Lower leg skin (tissue), 4 donors: ENCODE measurements around the gene SLC12A4. TPM values are rescaled to one million over a fixed set of nuclear protein-coding genes. Genes with fewer than 3 reads are reported as not detected.
"Not testable (repeated sequence)": the region's sequence is repeated elsewhere in the genome, so short reads cannot be mapped to it uniquely, and the experiment has no call there.

Source experiments
- DNase-seq, 2 donors: peaks; one replicate each; pipeline ENCODE4 v3.0.0-alpha.2; 2019; ENCODE audit warnings: low spot score in 2 of 2
- H3K4me3 ChIP-seq: fragments of 200-600 bp; sonication (generic); 2 replicates; pipeline ENCODE4 v1.5.1; 2017; ENCODE audit warnings: mild to moderate bottlenecking, low read depth; ENCODE audit not compliant: poor library complexity, severe bottlenecking
- CTCF ChIP-seq, 3 donors: fragments of 450-650 bp; IDR thresholded peaks; one replicate each; pipeline ENCODE4 v1.5.1; 2016; ENCODE audit warnings: antibody characterized with exemption in 3 of 3, mild to moderate bottlenecking in 3 of 3, moderate library complexity in 2 of 3
- POLR2A ChIP-seq, 2 donors: fragments of 450-650 bp; IDR thresholded peaks; one replicate each; pipeline ENCODE4 v1.6.1; 2016 to 2017; ENCODE audit warnings: antibody characterized with exemption in 2 of 2, mild to moderate bottlenecking in 1 of 2, moderate library complexity in 1 of 2
- WGBS, 2 donors: methylation state at CpG; one replicate each; pipeline ENCODE4 v1.1.5; 2018; 5-methylcytosine and 5-hydroxymethylcytosine counted together
- intact Hi-C: fragments of 100-400 bp; cut with DNase I; formaldehyde crosslinking; loops from one replicate; pipeline ENCODE4 v1.15.0; 2023; ENCODE audit warnings: low total_unique reads
- total RNA-seq, 4 donors: library from RNA; depleted of rRNA; stranded (reverse); fragments of >200 nt; gene quantifications; one replicate each; pipeline ENCODE4 v1.1.0, GENCODE V29; 2016

SLC12A4 gene
- total RNA-seq, 4 donors from 2014 or later: 31.3 to 74.1 (median 50.9) TPM

- no peak overlapping the region for H3K4me3 ChIP-seq
- TF ChIP-seq POLR2A (IDR thresholded peaks at IDR 0.05): no peak
- no peak for TF ChIP-seq CTCF (IDR thresholded peaks at IDR 0.05)
- no peak for DNase-seq
- intact Hi-C loops: loop anchor here (10.0 kb wide), 1 partner anchor 228 kb away; no protein-coding TSS in a partner anchor
- 90 to 92% methylated on average over 5 of the region's 5 CpGs for WGBS, 2 donors
These were observed 28.2 kb upstream of the SLC12A4 start for GRCh38 chr16:67996666-67997065.

- DNase-seq: no peak
- no peak overlapping the region for H3K4me3 ChIP-seq
- intact Hi-C loops: loop anchor here (10.0 kb wide), 1 partner anchor 229 kb away; no protein-coding TSS in a partner anchor
- no peak for TF ChIP-seq CTCF (IDR thresholded peaks at IDR 0.05)
- TF ChIP-seq POLR2A (IDR thresholded peaks at IDR 0.05): no peak
- WGBS, 2 donors: 62 to 65% methylated on average over 5 of the region's 5 CpGs
These were observed 27.0 kb upstream of the SLC12A4 start for GRCh38 chr16:67995423-67995822.

GRCh38 chr16:67994040-67994408 is 25.6 kb upstream of the SLC12A4 start:
- not testable (repeated sequence) for H3K4me3 ChIP-seq, DNase-seq
- intact Hi-C loops: loop anchor here (5.0 to 10.0 kb wide), 2 partner anchors 48 to 231 kb away; no protein-coding TSS in a partner anchor
- 74 to 80% methylated on average over 2 of the region's 6 CpGs for WGBS, 2 donors

GRCh38 chr16:67993207-67994039 is 25.0 kb upstream of the SLC12A4 start:
- DNase-seq: peak; percentile 54 to 94
- TF ChIP-seq CTCF (IDR thresholded peaks at IDR 0.05): peak in 2 of 3 donors; percentile 94 to 99
- no peak for TF ChIP-seq POLR2A (IDR thresholded peaks at IDR 0.05)
- intact Hi-C loops: loop anchor here (5.0 to 10.0 kb wide), 2 partner anchors 49 to 231 kb away; no protein-coding TSS in a partner anchor

GRCh38 chr16:67992661-67993206 is 24.3 kb upstream of the SLC12A4 start:
- peak in 1 of 2 donors; percentile 88 for DNase-seq
- WGBS, 2 donors: 63 to 73% methylated on average over 9 to 20 of the region's 20 CpGs
- TF ChIP-seq POLR2A (IDR thresholded peaks at IDR 0.05) (no peak), CTCF (IDR thresholded peaks at IDR 0.05) (no peak)
- no peak overlapping the region for H3K4me3 ChIP-seq
- intact Hi-C loops: loop anchor here (5.0 to 10.0 kb wide), 2 partner anchors 50 to 232 kb away; no protein-coding TSS in a partner anchor

More at GRCh38 chr16:67993207-67994039, 25.0 kb upstream of the SLC12A4 start:
- H3K4me3 ChIP-seq: no peak overlapping the region
- WGBS, 2 donors: 11 to 15% methylated on average over 32 to 39 of the region's 39 CpGs

GRCh38 chr16:67990018-67990386 is 21.6 kb upstream of the SLC12A4 start:
- intact Hi-C loops: loop anchor here (5.0 to 10.0 kb wide), 2 partner anchors 52 to 235 kb away; no protein-coding TSS in a partner anchor
- no peak overlapping the region for H3K4me3 ChIP-seq
- no peak for DNase-seq
- TF ChIP-seq CTCF (IDR thresholded peaks at IDR 0.05) (no peak), POLR2A (IDR thresholded peaks at IDR 0.05) (no peak)
- WGBS, 2 donors: 89 to 96% methylated on average over 6 of the region's 6 CpGs
